Gastroesophageal sphincter (tissue), 3 donors: ENCODE measurements around the gene HCN1.

Experiments used
- POLR2A ChIP-seq, 2 donors: fragments of 450-650 bp; IDR thresholded peaks; one replicate each; pipeline ENCODE4 v1.6.1; 2017; ENCODE audit warnings: antibody characterized with exemption in 2 of 2, mild to moderate bottlenecking in 2 of 2, moderate library complexity in 1 of 2
- POLR2AphosphoS5 ChIP-seq: sonication (generic); formaldehyde crosslinking; IDR thresholded peaks from one replicate; pipeline ENCODE4 v1.6.1; 2017; ENCODE audit warnings: antibody characterized with exemption
- TF ChIP-seq, protein P1 (sequence below), 4 experiments: fragments of 200-600 bp in 2 of 4; fragments of 450-650 bp in 2 of 4; sonication (generic) in 1 of 4; IDR thresholded peaks; one replicate each; pipeline ENCODE4 v1.5.1; 2017 to 2019; ENCODE audit warnings: antibody characterized with exemption in 4 of 4, mild to moderate bottlenecking in 2 of 4, moderate library complexity in 2 of 4

GRCh38 chr5:45271626-45272025 is 424.6 kb downstream of the HCN1 start:
- TF ChIP-seq, protein P1, sequence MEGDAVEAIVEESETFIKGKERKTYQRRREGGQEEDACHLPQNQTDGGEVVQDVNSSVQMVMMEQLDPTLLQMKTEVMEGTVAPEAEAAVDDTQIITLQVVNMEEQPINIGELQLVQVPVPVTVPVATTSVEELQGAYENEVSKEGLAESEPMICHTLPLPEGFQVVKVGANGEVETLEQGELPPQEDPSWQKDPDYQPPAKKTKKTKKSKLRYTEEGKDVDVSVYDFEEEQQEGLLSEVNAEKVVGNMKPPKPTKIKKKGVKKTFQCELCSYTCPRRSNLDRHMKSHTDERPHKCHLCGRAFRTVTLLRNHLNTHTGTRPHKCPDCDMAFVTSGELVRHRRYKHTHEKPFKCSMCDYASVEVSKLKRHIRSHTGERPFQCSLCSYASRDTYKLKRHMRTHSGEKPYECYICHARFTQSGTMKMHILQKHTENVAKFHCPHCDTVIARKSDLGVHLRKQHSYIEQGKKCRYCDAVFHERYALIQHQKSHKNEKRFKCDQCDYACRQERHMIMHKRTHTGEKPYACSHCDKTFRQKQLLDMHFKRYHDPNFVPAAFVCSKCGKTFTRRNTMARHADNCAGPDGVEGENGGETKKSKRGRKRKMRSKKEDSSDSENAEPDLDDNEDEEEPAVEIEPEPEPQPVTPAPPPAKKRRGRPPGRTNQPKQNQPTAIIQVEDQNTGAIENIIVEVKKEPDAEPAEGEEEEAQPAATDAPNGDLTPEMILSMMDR (IDR thresholded peaks at IDR 0.05) = no peak
- TF ChIP-seq POLR2A (IDR thresholded peaks at IDR 0.05) (no peak), POLR2AphosphoS5 (no peak)
